Measurements from ENCODE around the gene MECP2. TPM values are rescaled to one million over a fixed set of nuclear protein-coding genes. Genes with fewer than 3 reads are reported as not detected.

Gene MECP2
- total RNA-seq, 2 experiments from 2014 or later: 31.2 to 48.6 TPM

- no peaks in the 10 kb centered on the region for H3K9me2 ChIP-seq (ENCODE audit: insufficient read depth, low read length)
- no peaks in the 10 kb centered on the region for H4K20me1 ChIP-seq (ENCODE audit: insufficient read depth, low read length)
- H3K4me1 ChIP-seq (ENCODE audit: insufficient read depth, low read length, poor library complexity, severe bottlenecking): peaks cover 8% of the 10 kb centered on the region
- H3K36me3 ChIP-seq (ENCODE audit: insufficient read depth, low read length): no peaks in the 10 kb centered on the region
- no peak overlapping the region for H2AFZ ChIP-seq (ENCODE audit: low read length)
- TF ChIP-seq EZH2phosphoT487 (IDR thresholded peaks at IDR 0.05; ENCODE audit: borderline replicate concordance, low read depth, low read length) (no peak), CTCF (conservative IDR thresholded peaks at IDR 0.05; ENCODE audit: low read length) (no peak)
- H3K4me2 ChIP-seq (ENCODE audit: low read length): no peak overlapping the region
- no peak overlapping the region for H3K27ac ChIP-seq (ENCODE audit: low read depth, low read length, poor library complexity, severe bottlenecking)
- ChIA-PET CTCF (ENCODE audit: unreplicated experiment) (no interaction called here), POLR2A (no interaction called here)
- no peaks in the 10 kb centered on the region for H3K79me2 ChIP-seq (ENCODE audit: insufficient read depth, low read depth, low read length)
- no TSS peak for BruUV-seq (replicated peaks)
- intact Hi-C loops (cut with micrococcal nuclease; ENCODE audit: unreplicated experiment): no loop called here
- DNase-seq (ENCODE audit: low spot score): no peak
- H3K9me3 ChIP-seq (ENCODE audit: low read length): no peaks in the 10 kb centered on the region
- H3K4me3 ChIP-seq (ENCODE audit: low read depth, low read length, poor library complexity, severe bottlenecking): no peak overlapping the region
These were observed 28.6 kb upstream of the MECP2 start for GRCh38 chrX:154126101-154126500.

- Histone ChIP-seq H3K9me3 (ENCODE audit: low read length) (no peaks in the 10 kb centered on the region), H2AFZ (ENCODE audit: low read length) (no peak overlapping the region), H3K36me3 (ENCODE audit: insufficient read depth, low read length) (no peaks in the 10 kb centered on the region), H3K9me2 (ENCODE audit: insufficient read depth, low read length) (no peaks in the 10 kb centered on the region), H3K27ac (ENCODE audit: low read depth, low read length, poor library complexity, severe bottlenecking) (no peak overlapping the region), H3K4me2 (ENCODE audit: low read length) (no peak overlapping the region), H3K4me3 (ENCODE audit: low read depth, low read length, poor library complexity, severe bottlenecking) (no peak overlapping the region), H3K79me2 (ENCODE audit: insufficient read depth, low read depth, low read length) (no peaks in the 10 kb centered on the region), H4K20me1 (ENCODE audit: insufficient read depth, low read length) (no peaks in the 10 kb centered on the region), H3K4me1 (ENCODE audit: insufficient read depth, low read length, poor library complexity, severe bottlenecking) (peaks cover 8% of the 10 kb centered on the region)
- DNase-seq (ENCODE audit: low spot score): no peak
- BruUV-seq (replicated peaks): no TSS peak
- TF ChIP-seq EZH2phosphoT487 (IDR thresholded peaks at IDR 0.05; ENCODE audit: borderline replicate concordance, low read depth, low read length) (no peak), CTCF (conservative IDR thresholded peaks at IDR 0.05; ENCODE audit: low read length) (no peak)
- CTCF ChIA-PET (ENCODE audit: unreplicated experiment): no interaction called here
- POLR2A ChIA-PET: no interaction called here
- intact Hi-C loops (cut with micrococcal nuclease; ENCODE audit: unreplicated experiment): no loop called here
These were observed 28.0 kb upstream of the MECP2 start for GRCh38 chrX:154125391-154126040.
